HL-60 (cell line): ENCODE measurements around the gene STAT4.

Experiments
- POLR2AphosphoS5 ChIP-seq: IDR thresholded peaks from 2 replicates; pipeline ENCODE4 v1.6.1; 2012; ENCODE audit warnings: low read depth
- TF ChIP-seq, protein P1 (sequence below): IDR thresholded peaks from one replicate; pipeline ENCODE4 v1.5.1; 2011; ENCODE audit warnings: low read length, control low read depth, inconsistent platforms; ENCODE audit not compliant: insufficient read depth
- TF ChIP-seq, protein P2 (sequence below): IDR thresholded peaks from 2 replicates; pipeline ENCODE4 v1.6.1; 2012; ENCODE audit warnings: low read depth; ENCODE audit not compliant: insufficient replicate concordance

DNA sequence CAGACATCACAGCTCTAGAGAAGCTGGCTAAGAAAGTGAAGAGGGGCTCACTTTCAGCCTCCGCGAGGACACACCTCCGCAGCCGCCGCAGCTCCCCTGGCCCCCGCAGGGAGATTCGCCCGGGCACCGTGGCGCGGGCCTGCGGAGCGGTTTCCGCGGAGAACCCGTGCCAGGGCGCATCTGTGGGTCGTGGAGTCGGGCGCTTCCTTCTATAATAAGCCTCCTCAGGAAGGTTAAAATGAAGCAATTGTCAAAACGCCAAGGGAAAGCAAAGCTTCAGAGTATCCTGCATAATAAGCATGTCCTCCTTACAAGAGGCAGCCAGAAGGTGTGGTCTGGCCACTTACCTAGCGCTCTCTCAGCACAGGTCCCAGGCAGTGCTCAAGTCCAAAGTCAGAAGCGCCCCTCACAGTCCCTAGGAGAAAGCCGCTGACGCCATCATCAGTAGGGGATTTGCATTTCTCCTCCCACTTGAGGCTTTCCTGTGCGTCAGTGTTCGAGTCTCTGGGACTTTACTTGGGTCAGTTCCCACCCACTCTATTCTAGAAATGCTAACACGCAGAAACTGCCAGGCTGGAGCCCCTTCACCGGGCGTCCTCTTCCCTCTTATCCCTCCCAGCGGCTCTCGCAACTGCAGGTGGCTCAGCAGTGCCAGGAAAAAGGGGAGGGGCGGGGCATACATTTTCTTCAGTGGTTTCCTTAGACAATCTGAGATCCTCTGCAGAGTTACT is at the start of gene STAT4:
- TF ChIP-seq, protein P1, sequence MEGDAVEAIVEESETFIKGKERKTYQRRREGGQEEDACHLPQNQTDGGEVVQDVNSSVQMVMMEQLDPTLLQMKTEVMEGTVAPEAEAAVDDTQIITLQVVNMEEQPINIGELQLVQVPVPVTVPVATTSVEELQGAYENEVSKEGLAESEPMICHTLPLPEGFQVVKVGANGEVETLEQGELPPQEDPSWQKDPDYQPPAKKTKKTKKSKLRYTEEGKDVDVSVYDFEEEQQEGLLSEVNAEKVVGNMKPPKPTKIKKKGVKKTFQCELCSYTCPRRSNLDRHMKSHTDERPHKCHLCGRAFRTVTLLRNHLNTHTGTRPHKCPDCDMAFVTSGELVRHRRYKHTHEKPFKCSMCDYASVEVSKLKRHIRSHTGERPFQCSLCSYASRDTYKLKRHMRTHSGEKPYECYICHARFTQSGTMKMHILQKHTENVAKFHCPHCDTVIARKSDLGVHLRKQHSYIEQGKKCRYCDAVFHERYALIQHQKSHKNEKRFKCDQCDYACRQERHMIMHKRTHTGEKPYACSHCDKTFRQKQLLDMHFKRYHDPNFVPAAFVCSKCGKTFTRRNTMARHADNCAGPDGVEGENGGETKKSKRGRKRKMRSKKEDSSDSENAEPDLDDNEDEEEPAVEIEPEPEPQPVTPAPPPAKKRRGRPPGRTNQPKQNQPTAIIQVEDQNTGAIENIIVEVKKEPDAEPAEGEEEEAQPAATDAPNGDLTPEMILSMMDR = no peak
- no peak for TF ChIP-seq POLR2AphosphoS5
- TF ChIP-seq, protein P2, sequence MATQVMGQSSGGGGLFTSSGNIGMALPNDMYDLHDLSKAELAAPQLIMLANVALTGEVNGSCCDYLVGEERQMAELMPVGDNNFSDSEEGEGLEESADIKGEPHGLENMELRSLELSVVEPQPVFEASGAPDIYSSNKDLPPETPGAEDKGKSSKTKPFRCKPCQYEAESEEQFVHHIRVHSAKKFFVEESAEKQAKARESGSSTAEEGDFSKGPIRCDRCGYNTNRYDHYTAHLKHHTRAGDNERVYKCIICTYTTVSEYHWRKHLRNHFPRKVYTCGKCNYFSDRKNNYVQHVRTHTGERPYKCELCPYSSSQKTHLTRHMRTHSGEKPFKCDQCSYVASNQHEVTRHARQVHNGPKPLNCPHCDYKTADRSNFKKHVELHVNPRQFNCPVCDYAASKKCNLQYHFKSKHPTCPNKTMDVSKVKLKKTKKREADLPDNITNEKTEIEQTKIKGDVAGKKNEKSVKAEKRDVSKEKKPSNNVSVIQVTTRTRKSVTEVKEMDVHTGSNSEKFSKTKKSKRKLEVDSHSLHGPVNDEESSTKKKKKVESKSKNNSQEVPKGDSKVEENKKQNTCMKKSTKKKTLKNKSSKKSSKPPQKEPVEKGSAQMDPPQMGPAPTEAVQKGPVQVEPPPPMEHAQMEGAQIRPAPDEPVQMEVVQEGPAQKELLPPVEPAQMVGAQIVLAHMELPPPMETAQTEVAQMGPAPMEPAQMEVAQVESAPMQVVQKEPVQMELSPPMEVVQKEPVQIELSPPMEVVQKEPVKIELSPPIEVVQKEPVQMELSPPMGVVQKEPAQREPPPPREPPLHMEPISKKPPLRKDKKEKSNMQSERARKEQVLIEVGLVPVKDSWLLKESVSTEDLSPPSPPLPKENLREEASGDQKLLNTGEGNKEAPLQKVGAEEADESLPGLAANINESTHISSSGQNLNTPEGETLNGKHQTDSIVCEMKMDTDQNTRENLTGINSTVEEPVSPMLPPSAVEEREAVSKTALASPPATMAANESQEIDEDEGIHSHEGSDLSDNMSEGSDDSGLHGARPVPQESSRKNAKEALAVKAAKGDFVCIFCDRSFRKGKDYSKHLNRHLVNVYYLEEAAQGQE = no peak
